ENCODE data around the gene KRT6B.

- TF ChIP-seq CTCF (conservative IDR thresholded peaks at IDR 0.05; ENCODE audit: low read depth in 2 of 2) (no peak), POLR2AphosphoS5 (IDR thresholded peaks at IDR 0.05; ENCODE audit: low read depth) (no peak), EZH2 (IDR thresholded peaks at IDR 0.05; ENCODE audit: low read depth, unreplicated experiment) (no peak), ETS1 (IDR thresholded peaks at IDR 0.05) (no peak), EZH2phosphoT487 (IDR thresholded peaks at IDR 0.05; ENCODE audit: unreplicated experiment) (no peak), REST (IDR thresholded peaks at IDR 0.05; ENCODE audit: unreplicated experiment) (no peak), NANOG (IDR thresholded peaks at IDR 0.05; ENCODE audit: borderline replicate concordance) (no peak)
Observed at GRCh38 chr12:52496054-52496453, 44.1 kb upstream of the KRT6B start.
